ENCODE results near the gene TMEM150B.

- no peak for TF ChIP-seq YY1 (IDR thresholded peaks at IDR 0.05; ENCODE audit: insufficient read depth, insufficient read length)
- no peak for TF ChIP-seq ZNF274 (IDR thresholded peaks at IDR 0.05; ENCODE audit: low read depth, low read length)
Observed at GRCh38 chr19:55373306-55373992, 48.3 kb upstream of the TMEM150B start.

All from NT2/D1 (cell line).